ENCODE data around the gene ZBTB26.
"Not testable (repeated sequence)": the region's sequence is repeated elsewhere in the genome, so short reads cannot be mapped to it uniquely, and the experiment has no call there.

DNA sequence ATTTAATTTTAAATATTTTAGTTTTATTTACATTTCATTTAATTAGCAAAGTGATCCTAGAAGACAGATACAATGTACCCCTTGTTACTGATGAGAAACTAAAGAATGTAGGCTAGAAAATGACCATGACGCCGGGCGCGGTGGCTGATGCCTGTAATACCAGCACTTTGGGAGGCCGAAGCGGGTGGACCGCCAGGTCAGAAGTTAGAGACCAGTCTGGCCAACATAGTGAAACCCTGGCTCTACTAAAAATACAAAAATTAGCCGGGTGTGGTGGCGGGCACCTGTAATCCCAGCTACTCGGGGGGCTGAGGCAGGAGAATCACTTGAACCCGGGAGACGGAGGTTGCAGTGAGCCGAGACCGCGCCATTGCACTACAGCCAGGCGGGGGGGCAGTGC is 25.2 kb downstream of the ZBTB26 start:
- TF ChIP-seq, protein P1, sequence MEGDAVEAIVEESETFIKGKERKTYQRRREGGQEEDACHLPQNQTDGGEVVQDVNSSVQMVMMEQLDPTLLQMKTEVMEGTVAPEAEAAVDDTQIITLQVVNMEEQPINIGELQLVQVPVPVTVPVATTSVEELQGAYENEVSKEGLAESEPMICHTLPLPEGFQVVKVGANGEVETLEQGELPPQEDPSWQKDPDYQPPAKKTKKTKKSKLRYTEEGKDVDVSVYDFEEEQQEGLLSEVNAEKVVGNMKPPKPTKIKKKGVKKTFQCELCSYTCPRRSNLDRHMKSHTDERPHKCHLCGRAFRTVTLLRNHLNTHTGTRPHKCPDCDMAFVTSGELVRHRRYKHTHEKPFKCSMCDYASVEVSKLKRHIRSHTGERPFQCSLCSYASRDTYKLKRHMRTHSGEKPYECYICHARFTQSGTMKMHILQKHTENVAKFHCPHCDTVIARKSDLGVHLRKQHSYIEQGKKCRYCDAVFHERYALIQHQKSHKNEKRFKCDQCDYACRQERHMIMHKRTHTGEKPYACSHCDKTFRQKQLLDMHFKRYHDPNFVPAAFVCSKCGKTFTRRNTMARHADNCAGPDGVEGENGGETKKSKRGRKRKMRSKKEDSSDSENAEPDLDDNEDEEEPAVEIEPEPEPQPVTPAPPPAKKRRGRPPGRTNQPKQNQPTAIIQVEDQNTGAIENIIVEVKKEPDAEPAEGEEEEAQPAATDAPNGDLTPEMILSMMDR (IDR thresholded peaks at IDR 0.05), result not testable (repeated sequence)
- not testable (repeated sequence) for TF ChIP-seq POLR2A, EP300 (IDR thresholded peaks at IDR 0.05)
